K562 (cell line): Measurements from ENCODE around the gene ZBTB9. TPM values are rescaled to one million over a fixed set of nuclear protein-coding genes. Genes with fewer than 3 reads are reported as not detected.

Experiments
- ATF6 ChIP-seq: sonication (generic); formaldehyde crosslinking; IDR thresholded peaks from 2 replicates; pipeline ENCODE4 v1.4.0; 2020; ENCODE audit warnings: mild to moderate bottlenecking, missing genetic modification reagents
- BCL6 ChIP-seq: fragments of 250-450 bp; sonication (Bioruptor Pico); IDR thresholded peaks from 2 replicates; pipeline ENCODE4 v1.4.0; 2020
- CAMTA2 ChIP-seq: fragments of 250-450 bp; sonication (Bioruptor Pico); conservative IDR thresholded peaks from 2 replicates; pipeline ENCODE4 v1.5.1; 2022
- CBFB ChIP-seq: sonication (generic); formaldehyde crosslinking; IDR thresholded peaks from 2 replicates; pipeline ENCODE4 v1.4.0; 2020; ENCODE audit warnings: mild to moderate bottlenecking, missing genetic modification reagents
- CBX1 ChIP-seq: sonication (generic); IDR thresholded peaks from 2 replicates; pipeline ENCODE4 v1.6.1; 2016; ENCODE audit warnings: antibody characterized with exemption, low read depth, mild to moderate bottlenecking
- HDAC8 ChIP-seq: fragments of 450-650 bp; IDR thresholded peaks from 2 replicates; pipeline ENCODE4 v1.6.1; 2016; ENCODE audit warnings: mild to moderate bottlenecking, missing genetic modification characterization, moderate library complexity, missing compliant biosample characterization
- HDGF ChIP-seq: fragments of 450-650 bp; IDR thresholded peaks from 2 replicates; pipeline ENCODE4 v1.6.1; 2016
- MEF2A ChIP-seq: IDR thresholded peaks from 2 replicates; pipeline ENCODE4 v1.6.1; 2011; ENCODE audit warnings: low read depth, mild to moderate bottlenecking, low read length, moderate library complexity; ENCODE audit not compliant: control insufficient read depth
- POLR2B ChIP-seq: fragments of 450-650 bp; IDR thresholded peaks from 2 replicates; pipeline ENCODE4 v1.6.1; 2018; ENCODE audit warnings: low read depth; ENCODE audit not compliant: partially characterized antibody
- TAF15 ChIP-seq: fragments of 200-400 bp; formaldehyde crosslinking; IDR thresholded peaks from 2 replicates; pipeline ENCODE4 v1.6.1; 2017; ENCODE audit warnings: mild to moderate bottlenecking, low read depth, low read length, moderate library complexity
- TCFL5 ChIP-seq: fragments of 250-450 bp; sonication (Bioruptor Pico); conservative IDR thresholded peaks from 2 replicates; pipeline ENCODE4 v1.6.1; 2021; ENCODE audit warnings: mild to moderate bottlenecking, moderate library complexity, matching md5 sums
- TOE1 ChIP-seq, 2 experiments: fragments of 450-650 bp in 1 of 2; sonication (generic) in 1 of 2; formaldehyde crosslinking in 1 of 2; IDR thresholded peaks; 2 replicates each; pipeline versions ENCODE4 v1.7.1 to v1.8.0; 2016 to 2022; ENCODE audit warnings: borderline replicate concordance in 2 of 2, mild to moderate bottlenecking in 2 of 2, antibody characterized with exemption in 1 of 2, inconsistent platforms in 1 of 2, low read depth in 1 of 2, missing genetic modification reagents in 1 of 2, moderate library complexity in 1 of 2
- YBX1 ChIP-seq: fragments of 450-650 bp; IDR thresholded peaks from 2 replicates; pipeline ENCODE4 v1.7.1; 2016; ENCODE audit warnings: mild to moderate bottlenecking
- ZNF253 ChIP-seq: fragments of 250-450 bp; sonication (Bioruptor Pico); conservative IDR thresholded peaks from 2 replicates; pipeline ENCODE4 v1.6.1; 2021; ENCODE audit warnings: mild to moderate bottlenecking
- ZNF395 ChIP-seq: fragments of 200-800 bp; sonication (Bioruptor generic); IDR thresholded peaks from 2 replicates; pipeline ENCODE4 v1.6.1; 2017; ENCODE audit warnings: missing genetic modification characterization, missing compliant biosample characterization
- ZNF436 ChIP-seq: fragments of 250-450, 450-650 bp; sonication (Bioruptor Pico); formaldehyde crosslinking; IDR thresholded peaks from 2 replicates; pipeline ENCODE4 v1.7.0; 2020; ENCODE audit warnings: mild to moderate bottlenecking
- ZNF75A ChIP-seq: fragments of 450-650 bp; formaldehyde crosslinking; IDR thresholded peaks from 2 replicates; pipeline ENCODE4 v1.4.0; 2020; ENCODE audit warnings: mild to moderate bottlenecking
- polyA plus RNA-seq, 8 experiments: library from polyadenylated mRNA; depleted of rRNA in 4 of 8; stranded (reverse) in 5 of 8; unstranded in 3 of 8; fragments of >200 nt; fragmentation: Nextera tagmentation in 2 of 8; fragmentation: Illumina TruSeq in 1 of 8; extraction: Ambion mirVana in 2 of 8; extraction: Trizol in 1 of 8; gene quantifications; 2 replicates each; pipeline versions ENCODE4 v1.2.1 to v1.2.3, GENCODE V29; 2011 to 2014; ENCODE audit warnings: inconsistent platforms in 1 of 8, missing spikeins in 1 of 8
- total RNA-seq, 7 experiments: library from RNA; depleted of rRNA in 6 of 7; stranded (reverse); fragments of >200 nt in 6 of 7; fragmentation: Illumina TruSeq in 2 of 7; extraction: Trizol in 2 of 7; gene quantifications; 2 replicates each; pipeline versions ENCODE4 v1.2.1 to v1.2.3, GENCODE V29; 2011 to 2021; ENCODE audit warnings: low replicate concordance in 1 of 7
- TF ChIP-seq, protein P1 (sequence below): IDR thresholded peaks from 3 replicates; pipeline ENCODE4 v1.6.1; 2011; ENCODE audit warnings: borderline replicate concordance, mild to moderate bottlenecking; ENCODE audit not compliant: insufficient read length, insufficient read depth
- TF ChIP-seq, protein P2 (sequence below): fragments of 250-450 bp; sonication (Bioruptor Pico); IDR thresholded peaks from 2 replicates; pipeline ENCODE4 v1.5.0; 2021; ENCODE audit warnings: mild to moderate bottlenecking, borderline replicate concordance

Gene ZBTB9
- total and polyA plus RNA-seq, 9 of the 15 experiments (the other 6 are each of a cell fraction or from before 2014, with no cell fraction given) = 1.9 to 19.5 (median 10.4) TPM

- no peak for TF ChIP-seq POLR2B
- no peak for TF ChIP-seq TAF15
- TF ChIP-seq ZNF75A (CRISPR knock-in tag) = no peak
- no peak for TF ChIP-seq ZNF436 (CRISPR knock-in tag)
- TF ChIP-seq BCL6 = no peak
- no peak for TF ChIP-seq ZNF253
- TF ChIP-seq CBX1 = no peak
- no peak for TF ChIP-seq CBFB
- TF ChIP-seq MEF2A = no peak
- TF ChIP-seq HDAC8 (tag) = no peak
- TF ChIP-seq, protein P1, sequence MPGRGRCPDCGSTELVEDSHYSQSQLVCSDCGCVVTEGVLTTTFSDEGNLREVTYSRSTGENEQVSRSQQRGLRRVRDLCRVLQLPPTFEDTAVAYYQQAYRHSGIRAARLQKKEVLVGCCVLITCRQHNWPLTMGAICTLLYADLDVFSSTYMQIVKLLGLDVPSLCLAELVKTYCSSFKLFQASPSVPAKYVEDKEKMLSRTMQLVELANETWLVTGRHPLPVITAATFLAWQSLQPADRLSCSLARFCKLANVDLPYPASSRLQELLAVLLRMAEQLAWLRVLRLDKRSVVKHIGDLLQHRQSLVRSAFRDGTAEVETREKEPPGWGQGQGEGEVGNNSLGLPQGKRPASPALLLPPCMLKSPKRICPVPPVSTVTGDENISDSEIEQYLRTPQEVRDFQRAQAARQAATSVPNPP = no peak
- TF ChIP-seq YBX1 = no peak
- TF ChIP-seq CAMTA2 = no peak
- TF ChIP-seq, protein P2, sequence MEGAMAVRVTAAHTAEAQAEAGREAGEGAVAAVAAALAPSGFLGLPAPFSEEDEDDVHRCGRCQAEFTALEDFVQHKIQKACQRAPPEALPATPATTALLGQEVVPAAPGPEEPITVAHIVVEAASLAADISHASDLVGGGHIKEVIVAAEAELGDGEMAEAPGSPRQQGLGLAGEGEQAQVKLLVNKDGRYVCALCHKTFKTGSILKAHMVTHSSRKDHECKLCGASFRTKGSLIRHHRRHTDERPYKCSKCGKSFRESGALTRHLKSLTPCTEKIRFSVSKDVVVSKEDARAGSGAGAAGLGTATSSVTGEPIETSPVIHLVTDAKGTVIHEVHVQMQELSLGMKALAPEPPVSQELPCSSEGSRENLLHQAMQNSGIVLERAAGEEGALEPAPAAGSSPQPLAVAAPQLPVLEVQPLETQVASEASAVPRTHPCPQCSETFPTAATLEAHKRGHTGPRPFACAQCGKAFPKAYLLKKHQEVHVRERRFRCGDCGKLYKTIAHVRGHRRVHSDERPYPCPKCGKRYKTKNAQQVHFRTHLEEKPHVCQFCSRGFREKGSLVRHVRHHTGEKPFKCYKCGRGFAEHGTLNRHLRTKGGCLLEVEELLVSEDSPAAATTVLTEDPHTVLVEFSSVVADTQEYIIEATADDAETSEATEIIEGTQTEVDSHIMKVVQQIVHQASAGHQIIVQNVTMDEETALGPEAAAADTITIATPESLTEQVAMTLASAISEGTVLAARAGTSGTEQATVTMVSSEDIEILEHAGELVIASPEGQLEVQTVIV = no peak
- no peak for TF ChIP-seq TCFL5 (CRISPR knock-in tag)
- TF ChIP-seq TOE1 (IDR thresholded peaks at IDR 0.05; ENCODE audit: borderline replicate concordance) = no peak
- no peak for TF ChIP-seq TOE1 (CRISPR knock-in tag; IDR thresholded peaks at IDR 0.05; ENCODE audit: borderline replicate concordance, low read depth)
- peak; percentile 81; the same call in 1 of the 2 replicates for TF ChIP-seq HDGF
- TF ChIP-seq ZNF395 (CRISPR knock-in tag) = no peak
- no peak for TF ChIP-seq ATF6 (CRISPR knock-in tag)
Measured at GRCh38 chr6:33428966-33429749, 25.2 kb upstream of the ZBTB9 start (continued).
